COR-L47 (cell line): ENCODE results near the gene ATP5PD.
"Not testable (repeated sequence)": the region's sequence is repeated elsewhere in the genome, so short reads cannot be mapped to it uniquely, and the experiment has no call there.

Source experiments
- DNase-seq: peaks from one replicate; lab custom pipeline; 2025; lab: John Stamatoyannopoulos, UW

The ATP5PD gene

GRCh38 chr17:75051941-75052340 is 5.2 kb upstream of the ATP5PD start:
- DNase-seq: no peak

- no peak for DNase-seq
Observed at GRCh38 chr17:75049706-75050105, 2.9 kb upstream of the ATP5PD start.

- no peak for DNase-seq
Observed at GRCh38 chr17:75049057-75049456, 2.3 kb upstream of the ATP5PD start.

- no peak for DNase-seq
Observed at GRCh38 chr17:75048249-75048878, 1.6 kb upstream of the ATP5PD start.

GRCh38 chr17:75047398-75048098 is 779 bp upstream of the ATP5PD start:
- DNase-seq: no peak

DNA sequence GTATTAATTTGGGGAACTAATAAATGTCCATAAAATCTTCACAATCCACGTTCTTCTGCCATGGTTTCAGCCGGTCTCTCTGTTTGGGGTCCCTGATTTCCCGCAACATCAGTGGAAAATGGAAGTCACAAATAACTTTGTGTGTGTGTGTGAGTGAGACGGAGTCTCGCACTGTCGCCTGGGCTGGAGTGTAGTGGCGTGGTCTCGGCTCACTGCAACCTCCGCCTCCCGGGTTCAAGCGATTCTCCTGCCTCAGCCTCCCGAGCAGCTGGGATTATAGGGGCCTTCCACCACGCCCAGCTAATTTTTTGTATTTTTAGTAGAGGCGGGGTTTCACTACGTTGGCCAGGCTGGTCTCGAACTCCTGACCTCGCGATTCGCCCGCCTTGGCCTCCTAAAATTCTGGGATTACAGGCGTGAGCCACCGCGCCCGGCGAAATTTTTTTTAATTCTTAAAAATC is 793 bp downstream of the ATP5PD start:
- not testable (repeated sequence) for DNase-seq

DNA sequence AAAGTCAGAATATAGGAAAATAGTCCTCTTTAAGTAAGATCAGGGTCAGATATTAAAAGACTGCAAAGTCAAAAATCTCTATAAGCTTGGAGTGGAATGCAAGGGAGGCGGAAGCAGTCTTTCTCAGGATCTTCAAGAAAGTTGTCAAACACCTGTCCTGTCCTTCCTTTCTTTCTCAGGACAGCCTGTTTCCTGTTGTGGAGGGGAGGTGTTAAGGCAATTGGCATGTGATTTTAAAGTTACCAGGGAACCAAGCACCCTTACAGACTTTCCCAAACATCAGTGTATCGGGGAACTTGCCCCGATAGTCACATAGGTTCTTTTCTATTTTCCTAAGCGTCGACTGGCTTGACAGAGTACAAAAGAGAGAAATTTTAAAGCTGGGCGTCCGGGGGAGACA is 2.1 kb downstream of the ATP5PD start:
- no peak for DNase-seq

DNA sequence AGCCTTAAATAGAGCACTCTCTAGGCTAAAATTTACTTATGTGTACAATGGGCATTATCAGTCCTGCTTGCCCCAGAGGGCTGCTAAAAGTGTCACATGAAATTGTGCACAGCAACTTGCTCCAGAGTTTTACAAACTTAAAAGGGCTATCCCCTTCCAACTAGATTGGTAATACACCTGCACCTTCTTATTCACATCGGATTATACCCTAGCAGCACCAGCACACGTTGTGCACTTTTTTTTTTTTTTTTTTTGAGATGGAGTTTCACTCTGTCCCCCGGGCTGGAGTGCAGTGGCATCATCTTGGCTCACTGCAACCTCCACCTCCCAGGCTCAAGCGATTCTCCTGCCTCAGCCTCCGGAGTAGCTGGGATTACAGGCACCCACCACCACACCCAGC is 3.0 kb downstream of the ATP5PD start:
- DNase-seq: not testable (repeated sequence)

DNA sequence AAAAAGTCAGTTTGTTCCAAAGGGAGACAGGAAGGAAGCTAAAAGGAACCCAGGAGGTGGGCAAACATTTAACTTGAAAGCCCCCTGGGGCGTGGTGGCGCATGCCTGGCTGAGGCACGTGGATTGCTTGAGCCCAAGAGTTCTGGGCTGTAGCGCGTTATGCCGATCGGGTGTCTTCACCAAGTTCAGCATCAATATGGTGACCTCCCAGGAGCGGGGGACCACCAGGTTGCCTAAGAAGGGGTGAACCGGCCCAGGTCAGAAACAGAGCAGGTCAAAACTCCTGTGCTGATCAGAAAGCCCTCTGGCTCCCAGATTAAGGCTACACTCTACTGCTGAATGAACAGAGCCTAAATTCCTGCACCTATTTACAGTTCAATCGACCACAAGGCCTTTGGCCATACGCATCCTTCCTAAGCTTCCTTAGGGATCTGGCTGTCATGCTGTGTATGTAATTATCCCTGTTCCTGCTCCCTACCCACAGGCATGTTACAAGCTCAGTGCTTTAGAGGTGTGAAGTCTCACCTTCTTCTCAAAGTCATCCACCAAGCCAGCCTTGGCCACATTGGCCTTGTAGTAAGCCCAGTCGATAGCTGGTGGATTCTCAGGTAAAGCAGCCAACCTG is 5.0 kb downstream of the ATP5PD start:
- no peak for DNase-seq

DNA sequence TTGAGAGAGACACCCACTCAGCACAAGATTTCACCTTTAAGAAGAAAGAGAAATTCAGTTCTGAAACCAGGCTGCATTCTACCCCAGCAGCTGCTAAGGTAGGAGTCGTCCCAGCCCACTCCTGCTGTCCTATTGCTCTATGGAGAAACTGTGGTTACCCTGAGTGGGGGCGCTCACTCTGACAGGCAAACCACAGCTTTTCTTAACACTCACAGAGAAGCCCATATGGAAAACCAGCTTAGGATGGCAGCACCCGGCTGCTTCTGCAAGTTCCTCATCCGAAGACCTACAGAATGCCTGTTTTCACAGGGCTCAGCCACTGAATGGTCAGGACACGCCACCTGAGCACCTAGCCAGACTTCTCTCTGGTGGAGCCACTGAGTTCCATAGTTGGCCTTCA is 7.5 kb downstream of the ATP5PD start:
- DNase-seq: no peak

- no peak for DNase-seq
Observed at GRCh38 chr17:75036643-75037268, 10.0 kb downstream of the ATP5PD start.

GRCh38 chr17:75034236-75034908 is 12.4 kb downstream of the ATP5PD start:
- peak; percentile 86 for DNase-seq

- peak; percentile 85 for DNase-seq
Observed at GRCh38 chr17:75033346-75034235, 13.2 kb downstream of the ATP5PD start.

DNA sequence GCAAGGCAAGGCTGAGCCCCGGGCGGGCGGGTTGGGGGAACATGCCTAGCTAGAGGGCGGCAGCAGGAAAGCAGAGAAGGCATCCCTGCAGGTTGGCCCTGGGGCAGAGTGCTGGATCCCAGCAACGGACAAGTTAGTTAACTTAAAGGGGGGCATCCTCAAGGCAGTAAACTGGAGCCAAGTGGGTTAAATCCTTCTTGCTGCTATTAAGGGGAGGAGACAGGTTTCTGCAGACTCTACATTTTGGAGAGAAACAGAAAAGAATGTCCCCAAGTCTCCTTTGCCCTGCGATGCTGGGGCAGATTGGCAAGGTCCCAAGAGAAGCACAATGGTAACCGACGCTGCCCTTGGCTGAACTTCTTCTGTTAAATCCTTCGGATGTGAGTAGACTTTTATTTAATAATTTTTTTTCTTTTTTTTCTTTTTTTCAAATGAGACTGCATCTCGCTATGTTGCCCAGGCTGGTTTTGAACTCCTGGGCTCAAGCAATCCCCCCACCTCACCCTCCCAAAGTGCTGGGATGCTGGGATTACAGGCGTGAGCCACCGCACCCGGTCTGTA is 14.0 kb downstream of the ATP5PD start:
- no peak for DNase-seq

DNA sequence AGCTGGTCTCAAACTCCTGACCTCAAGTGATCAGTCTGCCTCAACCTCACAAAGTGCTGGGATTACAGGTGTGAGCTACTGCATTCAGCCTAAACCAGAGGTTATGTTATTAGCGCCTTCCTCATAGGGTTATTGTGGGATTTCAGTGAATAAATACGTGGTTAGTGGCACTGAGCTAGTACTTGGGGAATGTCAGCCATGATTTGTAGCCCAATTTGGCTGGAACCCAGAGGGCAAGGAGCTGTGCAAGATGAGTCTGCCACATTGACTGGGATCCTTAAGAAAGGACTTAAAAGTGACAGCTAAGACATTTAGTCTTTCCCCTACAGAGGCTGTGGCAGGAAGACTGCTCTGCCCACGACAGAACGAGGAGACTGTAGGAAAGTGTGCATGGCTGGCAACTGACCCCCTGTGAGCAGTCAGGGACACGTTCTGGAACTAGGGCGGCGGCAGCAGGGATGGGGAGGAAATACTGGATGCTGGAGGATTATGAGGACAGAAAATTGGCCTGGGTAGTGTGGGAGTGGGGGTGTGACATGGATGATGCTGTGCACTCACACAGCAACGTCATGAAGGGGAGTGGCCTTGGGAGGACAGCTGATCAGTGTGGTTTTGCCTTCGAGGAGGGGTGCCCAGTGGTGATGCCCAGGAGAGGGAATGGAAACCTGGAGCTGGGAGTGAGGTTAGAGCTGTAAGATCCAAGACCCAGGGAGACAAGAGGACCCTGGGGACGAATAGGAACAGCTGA is 14.6 kb downstream of the ATP5PD start:
- DNase-seq: peak; percentile 75

DNA sequence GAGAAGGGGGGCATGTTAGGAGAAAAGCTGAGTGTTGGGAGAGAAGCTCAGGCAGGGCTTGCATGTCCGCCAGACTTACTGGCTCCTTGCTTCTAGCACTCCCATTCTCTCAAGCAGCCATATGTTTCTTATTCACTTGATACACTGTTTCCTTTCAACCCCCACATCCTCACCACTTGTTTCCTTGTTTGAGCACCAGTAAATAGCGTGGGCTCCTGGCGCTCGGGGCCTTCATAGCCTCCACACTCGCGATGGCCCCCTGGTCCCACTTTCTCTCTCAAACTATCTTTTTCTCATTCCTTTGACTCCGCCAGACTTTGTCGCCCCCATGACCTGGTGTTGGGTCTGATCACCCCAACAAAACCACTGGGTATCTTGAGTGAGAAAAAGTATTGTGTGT is 16.6 kb downstream of the ATP5PD start:
- DNase-seq: no peak

DNA sequence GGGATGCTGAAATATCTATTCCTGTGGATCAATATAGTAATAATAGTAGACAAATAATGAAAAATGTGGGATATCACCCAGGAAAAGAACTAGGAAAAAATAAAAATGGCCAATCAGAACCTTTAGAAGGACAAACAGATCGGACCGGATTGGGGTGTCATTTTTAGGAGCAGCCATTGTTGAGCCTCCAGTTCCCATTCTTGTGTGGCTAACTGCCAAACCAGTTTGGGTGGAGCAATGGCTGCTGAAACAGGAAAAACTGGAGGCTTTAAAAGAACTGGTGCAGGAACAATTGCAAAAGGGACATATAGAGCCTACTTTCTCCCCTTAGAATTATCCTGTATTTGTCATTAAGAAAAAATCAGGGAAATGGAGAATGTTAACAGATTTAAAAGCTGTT is 20.1 kb downstream of the ATP5PD start:
- not testable (repeated sequence) for DNase-seq

- DNase-seq: not testable (repeated sequence)
Observed at GRCh38 chr17:75025398-75025734, 21.4 kb downstream of the ATP5PD start.

DNA sequence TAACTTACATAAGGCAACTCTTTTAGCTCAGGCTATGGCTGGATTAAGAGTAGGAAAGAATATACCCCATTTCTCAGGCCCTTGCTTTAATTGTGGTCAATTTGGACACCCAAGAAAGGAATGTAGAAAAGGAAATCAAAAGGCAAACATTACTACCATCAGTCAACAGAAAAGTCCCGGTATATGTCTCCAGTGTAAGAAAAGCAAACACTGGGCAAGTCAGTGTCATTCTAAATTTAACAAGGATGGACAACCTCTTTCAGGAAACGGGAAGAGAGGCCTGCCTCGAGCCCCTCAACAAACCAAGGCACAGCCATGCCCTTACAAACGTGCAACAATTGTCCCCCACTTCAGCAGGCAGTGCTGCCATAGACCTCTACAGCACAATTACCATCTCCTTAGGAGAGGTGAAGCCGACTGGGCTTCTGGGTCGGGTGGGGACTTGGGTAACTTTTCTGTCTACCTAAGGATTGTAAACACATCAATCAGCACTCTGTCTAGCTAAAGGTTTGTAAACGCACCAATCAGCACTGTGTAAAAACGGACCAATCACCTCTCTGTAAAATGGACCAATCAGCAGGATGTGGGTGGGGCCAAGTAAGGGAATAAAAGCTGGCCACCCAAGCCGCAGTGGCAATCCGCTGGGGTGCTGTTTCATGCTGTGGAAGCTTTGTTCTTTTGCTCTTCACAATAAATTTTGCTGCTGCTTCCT is 21.9 kb downstream of the ATP5PD start:
- no peak for DNase-seq
